GM12878 (cell line): ENCODE measurements around the gene MEGF11. TPM values are rescaled to one million over a fixed set of nuclear protein-coding genes. Genes with fewer than 3 reads are reported as not detected.

Source experiments
- ATAC-seq: fragments of 200-7000 bp; cut with Tn5 transposase; 3 replicates; pipeline ENCODE4 v1.9.1; 2020; ENCODE audit warnings: mild to moderate bottlenecking, moderate library complexity
- BruUV-seq: library from RNA; stranded (reverse); fragments of 400-500 nt; replicated peaks from 2 replicates; lab custom pipeline; 2021; lab: Mats Ljungman, UMichigan
- CTCF ChIA-PET: fragments of 300-600 bp; sonication (Branson Sonifier 250); formaldehyde crosslinking; extraction: SDS; loops from one replicate; lab custom pipeline; 2021; ENCODE audit warnings: inconsistent platforms; lab: Yijun Ruan, JAX
- POLR2A ChIA-PET: fragments of 350-600 bp; formaldehyde crosslinking; extraction: SDS; loops from one replicate; lab custom pipeline; 2021; ENCODE audit warnings: inconsistent platforms; lab: Charles Lee
- RAD21 ChIA-PET: fragments of 300-600 bp; sonication (Branson Sonifier 250); formaldehyde crosslinking; loops from one replicate; lab custom pipeline; 2023; ENCODE audit warnings: antibody characterized with exemption; ENCODE audit not compliant: unreplicated experiment; lab: Charles Lee
- SMC1A ChIA-PET: fragments of 300-600 bp; sonication (Branson Sonifier 250); formaldehyde crosslinking; loops from one replicate; lab custom pipeline; 2023; ENCODE audit not compliant: unreplicated experiment, uncharacterized antibody; lab: Charles Lee
- DNase-seq: peaks from one replicate; pipeline ENCODE4 v3.0.0-alpha.2; 2011; ENCODE audit warnings: low read depth, low spot score
- FAIRE-seq: peaks from 3 replicates; lab custom pipeline; 2011; peaks lifted over from hg19 to GRCh38; lab: Jason Lieb, UNC
- H2AFZ ChIP-seq: 2 replicates; pipeline ENCODE4 v1.6.0; 2011; ENCODE audit warnings: low read depth, low read length, control low read depth; ENCODE audit not compliant: control insufficient read depth
- H3K27ac ChIP-seq: 2 replicates; pipeline ENCODE4 v1.5.1; 2011; ENCODE audit warnings: control low read depth; ENCODE audit not compliant: control insufficient read depth, insufficient read depth
- H3K27me3 ChIP-seq, 2 experiments: replicated peaks in 1 of 2; 2 replicates each; pipeline versions ENCODE4 v1.6.0 to v1.6.1; 2011; ENCODE audit warnings: low read length in 1 of 2; ENCODE audit not compliant: control insufficient read depth in 2 of 2, insufficient read depth in 2 of 2
- H3K36me3 ChIP-seq, 2 experiments: 2 replicates each; pipeline ENCODE4 v1.5.1; 2011; ENCODE audit warnings: low read length in 1 of 2; ENCODE audit not compliant: control insufficient read depth in 2 of 2, insufficient read depth in 2 of 2
- H3K4me1 ChIP-seq: 2 replicates; pipeline ENCODE4 v1.6.1; 2011; ENCODE audit warnings: mild to moderate bottlenecking, low read length, moderate library complexity, mixed read lengths; ENCODE audit not compliant: control insufficient read depth, insufficient read depth
- H3K4me2 ChIP-seq: 2 replicates; pipeline ENCODE4 v1.6.0; 2011; ENCODE audit warnings: control low read depth; ENCODE audit not compliant: control insufficient read depth, insufficient read depth
- H3K4me3 ChIP-seq: fragments of 200-600 bp; sonication (generic); 2 replicates; pipeline ENCODE4 v1.5.1; 2016
- H3K79me2 ChIP-seq: 2 replicates; pipeline ENCODE4 v1.6.0; 2011; ENCODE audit warnings: low read length; ENCODE audit not compliant: control insufficient read depth, insufficient read depth
- H3K9ac ChIP-seq: 2 replicates; pipeline ENCODE4 v1.8.0; 2011; ENCODE audit warnings: low read length, control low read depth, mixed read lengths; ENCODE audit not compliant: control insufficient read depth, insufficient read depth
- H3K9me3 ChIP-seq: replicated peaks from 3 replicates; pipeline ENCODE4 v1.5.1; 2011; ENCODE audit warnings: mild to moderate bottlenecking, low read length; ENCODE audit not compliant: control insufficient read depth, insufficient read depth
- H4K20me1 ChIP-seq: 2 replicates; pipeline ENCODE4 v1.6.0; 2011; ENCODE audit not compliant: control insufficient read depth, insufficient read depth
- CUX1 ChIP-seq: IDR thresholded peaks from 2 replicates; pipeline ENCODE4 v1.6.1; 2012; ENCODE audit warnings: improper control_type of control experiment, low read depth, low read length; ENCODE audit not compliant: insufficient replicate concordance
- JUND ChIP-seq: IDR thresholded peaks from 2 replicates; pipeline ENCODE4 v1.6.1; 2012; ENCODE audit warnings: low read depth, mild to moderate bottlenecking, low read length, improper control_type of control experiment, moderate library complexity
- in situ Hi-C: fragments of 300-500 bp; cut with MboI; formaldehyde crosslinking; loops from 9 replicates; pipeline ENCODE4 v1.14.3; 2018; ENCODE audit warnings: mixed read lengths
- intact Hi-C: fragments of 100-400 bp; cut with micrococcal nuclease; formaldehyde crosslinking; loops from one replicate; pipeline ENCODE4 v1.14.2; 2022; ENCODE audit not compliant: unreplicated experiment
- polyA plus RNA-seq, 11 experiments: library from polyadenylated mRNA; depleted of rRNA in 4 of 11; unstranded in 6 of 11; stranded (reverse) in 5 of 11; fragments of >200 nt; fragmentation: Nextera tagmentation in 4 of 11; fragmentation: Illumina TruSeq in 1 of 11; extraction: Ambion mirVana in 4 of 11; extraction: Trizol in 1 of 11; gene quantifications; 1 replicate in 1 of 11; 2 replicates in 10 of 11; pipeline versions ENCODE4 v1.2.1 to v1.2.3, GENCODE V29; 2011 to 2016; ENCODE audit warnings: inconsistent platforms in 2 of 11, missing spikeins in 2 of 11, low read depth in 1 of 11
- total RNA-seq, 4 experiments: library from RNA; depleted of rRNA in 3 of 4; stranded (reverse); fragments of >200 nt in 3 of 4; fragmentation: Illumina TruSeq in 1 of 4; extraction: Trizol in 1 of 4; gene quantifications; 2 replicates each; pipeline versions ENCODE4 v1.2.1 to v1.2.3, GENCODE V29; 2013 to 2021

MEGF11 gene
- total and polyA plus RNA-seq, 10 of the 15 experiments (the other 5 are each of a cell fraction or from before 2014, with no cell fraction given) = 0.03 to 1.7 (median 0.49) TPM

DNA sequence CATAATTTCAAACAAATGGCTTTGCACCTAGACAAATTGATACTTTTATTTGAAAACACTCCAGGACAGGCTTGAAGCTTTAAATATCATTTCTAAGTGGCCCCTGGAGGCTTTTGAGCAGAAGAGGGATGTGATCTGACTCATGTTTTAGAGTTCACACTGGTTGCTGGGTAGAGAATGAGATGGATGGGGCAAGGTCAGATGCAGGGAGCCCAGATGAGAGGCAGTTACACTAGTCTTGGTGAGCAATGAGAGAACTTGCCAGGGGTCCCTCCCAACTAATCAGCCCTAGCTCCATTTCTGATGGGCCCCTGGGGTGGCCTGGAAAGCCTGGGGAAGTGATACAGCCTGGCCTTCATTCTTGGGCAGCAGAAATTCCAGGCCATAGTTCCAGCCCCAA is 190.4 kb downstream of the MEGF11 start:
- no peaks in the 10 kb centered on the region for H4K20me1 ChIP-seq
- no peaks in the 10 kb centered on the region for H3K79me2 ChIP-seq
- H2AFZ ChIP-seq = no peak overlapping the region
- FAIRE-seq = no peak
- H3K27me3 ChIP-seq = no peaks in the 10 kb centered on the region; a peak in 2 of 4 replicates
- ChIA-PET SMC1A (interaction anchor here (0.7 to 1.3 kb wide), 4 partner anchors 16 to 132 kb away, joined by 3 read pairs; no protein-coding TSS in a partner anchor), POLR2A (no interaction called here), CTCF (interaction anchor here (1.5 kb wide), 1 partner anchor 16 kb away, joined by 3 read pairs; no protein-coding TSS in a partner anchor), RAD21 (no interaction called here)
- TF ChIP-seq CUX1 (no peak), JUND (no peak)
- DNase-seq = no peak
- no peak overlapping the region for H3K9ac ChIP-seq
- no peak for ATAC-seq
- no peaks in the 10 kb centered on the region for H3K9me3 ChIP-seq
- H3K4me1 ChIP-seq = no peaks in the 10 kb centered on the region
- intact Hi-C loops = no loop called here
- no TSS peak for BruUV-seq
- no peak overlapping the region for H3K4me2 ChIP-seq
- H3K4me3 ChIP-seq = no peak overlapping the region
- no peaks in the 10 kb centered on the region for H3K36me3 ChIP-seq
- no peak overlapping the region for H3K27ac ChIP-seq
- in situ Hi-C loops = no loop called here
